Measurements from ENCODE around the gene PCK2. TPM values are rescaled to one million over a fixed set of nuclear protein-coding genes. Genes with fewer than 3 reads are reported as not detected.
A peak's percentile ranks its signal among the peaks of the same experiment; 100 is the strongest.

Gene PCK2
- total RNA-seq, 6 experiments from 2014 or later = 19.9 to 27.6 (median 24.0) TPM

DNA sequence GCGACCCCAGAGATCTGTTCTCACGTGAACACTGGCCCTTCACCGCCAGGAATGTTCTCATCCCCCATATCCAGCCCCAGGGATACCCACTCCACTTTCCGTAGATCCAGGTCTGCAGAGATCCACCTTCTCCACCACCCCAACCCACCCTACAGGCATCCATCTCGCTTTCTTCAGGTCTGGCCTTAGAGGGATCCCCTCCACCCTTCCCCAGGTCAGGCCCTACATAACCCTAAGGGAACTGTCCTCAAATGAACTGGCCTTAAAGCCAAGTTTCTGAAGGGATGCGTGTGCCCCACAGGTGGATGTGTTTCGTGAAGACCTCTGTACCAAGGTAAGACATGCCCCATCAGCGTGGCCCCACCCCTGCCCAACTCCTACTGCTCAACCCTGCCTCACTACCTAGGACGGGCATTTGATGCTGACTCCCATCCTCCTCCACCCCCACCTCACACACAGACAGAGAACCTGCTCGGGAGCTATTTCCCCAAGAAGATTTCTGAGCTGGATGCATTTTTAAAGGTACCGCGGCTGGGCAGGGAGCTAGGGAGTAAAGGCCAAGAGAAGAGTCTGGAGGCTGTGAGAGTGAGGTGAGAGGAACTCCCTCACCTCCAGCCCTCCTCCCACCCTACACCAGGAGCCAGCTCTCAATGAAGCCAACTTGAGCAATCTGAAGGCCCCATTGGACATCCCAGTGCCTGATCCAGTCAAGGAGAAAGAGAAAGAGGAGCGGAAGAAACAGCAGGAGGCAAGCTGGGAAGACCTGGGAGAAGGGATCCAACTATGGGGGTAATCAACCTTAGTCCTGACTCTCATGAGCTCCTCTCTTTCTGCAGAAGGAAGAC is 42.8 kb downstream of the PCK2 start:
- H3K27me3 Mint-ChIP-seq (ENCODE audit: insufficient read depth) = peaks cover 6% of the 10 kb centered on the region
- H3K27ac Mint-ChIP-seq = peak overlapping the region; percentile 78
- no peaks in the 10 kb centered on the region for H3K9me3 Mint-ChIP-seq
- peak overlapping the region; percentile 85 for H3K4me3 Mint-ChIP-seq
- peaks cover 29% of the 10 kb centered on the region for H3K36me3 Mint-ChIP-seq (ENCODE audit: low read depth)
- H3K4me1 Mint-ChIP-seq (ENCODE audit: low read depth) = peaks cover 41% of the 10 kb centered on the region
- TF ChIP-seq, protein P1, sequence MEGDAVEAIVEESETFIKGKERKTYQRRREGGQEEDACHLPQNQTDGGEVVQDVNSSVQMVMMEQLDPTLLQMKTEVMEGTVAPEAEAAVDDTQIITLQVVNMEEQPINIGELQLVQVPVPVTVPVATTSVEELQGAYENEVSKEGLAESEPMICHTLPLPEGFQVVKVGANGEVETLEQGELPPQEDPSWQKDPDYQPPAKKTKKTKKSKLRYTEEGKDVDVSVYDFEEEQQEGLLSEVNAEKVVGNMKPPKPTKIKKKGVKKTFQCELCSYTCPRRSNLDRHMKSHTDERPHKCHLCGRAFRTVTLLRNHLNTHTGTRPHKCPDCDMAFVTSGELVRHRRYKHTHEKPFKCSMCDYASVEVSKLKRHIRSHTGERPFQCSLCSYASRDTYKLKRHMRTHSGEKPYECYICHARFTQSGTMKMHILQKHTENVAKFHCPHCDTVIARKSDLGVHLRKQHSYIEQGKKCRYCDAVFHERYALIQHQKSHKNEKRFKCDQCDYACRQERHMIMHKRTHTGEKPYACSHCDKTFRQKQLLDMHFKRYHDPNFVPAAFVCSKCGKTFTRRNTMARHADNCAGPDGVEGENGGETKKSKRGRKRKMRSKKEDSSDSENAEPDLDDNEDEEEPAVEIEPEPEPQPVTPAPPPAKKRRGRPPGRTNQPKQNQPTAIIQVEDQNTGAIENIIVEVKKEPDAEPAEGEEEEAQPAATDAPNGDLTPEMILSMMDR (IDR thresholded peaks at IDR 0.05) = no peak
- DNase-seq = no peak

DNA sequence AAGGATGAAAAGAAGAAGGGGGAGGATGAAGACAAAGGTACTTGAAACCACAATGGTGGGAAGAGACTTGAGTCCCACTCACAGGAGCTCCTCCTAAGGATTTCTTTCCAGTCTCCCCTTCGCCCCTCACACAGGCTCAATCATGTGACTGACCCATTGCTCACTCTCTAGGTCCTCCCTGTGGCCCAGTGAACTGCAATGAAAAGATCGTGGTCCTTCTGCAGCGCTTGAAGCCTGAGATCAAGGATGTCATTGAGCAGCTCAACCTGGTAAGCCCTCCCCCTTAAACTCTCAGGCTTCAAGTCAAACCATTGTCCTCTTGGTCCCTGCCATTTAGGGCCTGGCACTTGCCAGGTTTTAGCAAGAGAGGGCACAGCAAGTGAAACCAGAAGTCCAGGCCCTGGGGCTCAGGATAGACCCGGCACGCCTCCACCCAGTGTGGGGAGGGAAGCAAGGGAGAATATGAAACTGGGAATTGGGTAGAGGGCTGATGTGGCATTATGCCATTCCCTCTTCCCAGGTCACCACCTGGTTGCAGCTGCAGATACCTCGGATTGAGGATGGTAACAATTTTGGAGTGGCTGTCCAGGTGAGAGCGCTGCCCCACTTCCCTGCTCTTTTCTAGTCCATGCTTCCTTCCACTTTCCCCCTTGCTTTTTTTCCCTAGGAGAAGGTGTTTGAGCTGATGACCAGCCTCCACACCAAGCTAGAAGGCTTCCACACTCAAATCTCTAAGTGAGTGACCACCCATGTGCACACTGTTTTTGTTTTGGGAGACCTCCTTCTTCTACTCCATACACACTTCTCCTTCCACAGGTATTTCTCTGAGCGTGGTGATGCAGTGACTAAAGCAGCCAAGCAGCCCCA is 43.7 kb downstream of the PCK2 start:
- TF ChIP-seq, protein P1 (IDR thresholded peaks at IDR 0.05) = no peak
- DNase-seq = no peak
- Mint-ChIP-seq H3K27ac (no peak overlapping the region), H3K4me1 (ENCODE audit: low read depth) (peaks cover 47% of the 10 kb centered on the region), H3K9me3 (no peaks in the 10 kb centered on the region), H3K27me3 (ENCODE audit: insufficient read depth) (peaks cover 6% of the 10 kb centered on the region), H3K4me3 (no peak overlapping the region), H3K36me3 (ENCODE audit: low read depth) (peaks cover 29% of the 10 kb centered on the region)

DNA sequence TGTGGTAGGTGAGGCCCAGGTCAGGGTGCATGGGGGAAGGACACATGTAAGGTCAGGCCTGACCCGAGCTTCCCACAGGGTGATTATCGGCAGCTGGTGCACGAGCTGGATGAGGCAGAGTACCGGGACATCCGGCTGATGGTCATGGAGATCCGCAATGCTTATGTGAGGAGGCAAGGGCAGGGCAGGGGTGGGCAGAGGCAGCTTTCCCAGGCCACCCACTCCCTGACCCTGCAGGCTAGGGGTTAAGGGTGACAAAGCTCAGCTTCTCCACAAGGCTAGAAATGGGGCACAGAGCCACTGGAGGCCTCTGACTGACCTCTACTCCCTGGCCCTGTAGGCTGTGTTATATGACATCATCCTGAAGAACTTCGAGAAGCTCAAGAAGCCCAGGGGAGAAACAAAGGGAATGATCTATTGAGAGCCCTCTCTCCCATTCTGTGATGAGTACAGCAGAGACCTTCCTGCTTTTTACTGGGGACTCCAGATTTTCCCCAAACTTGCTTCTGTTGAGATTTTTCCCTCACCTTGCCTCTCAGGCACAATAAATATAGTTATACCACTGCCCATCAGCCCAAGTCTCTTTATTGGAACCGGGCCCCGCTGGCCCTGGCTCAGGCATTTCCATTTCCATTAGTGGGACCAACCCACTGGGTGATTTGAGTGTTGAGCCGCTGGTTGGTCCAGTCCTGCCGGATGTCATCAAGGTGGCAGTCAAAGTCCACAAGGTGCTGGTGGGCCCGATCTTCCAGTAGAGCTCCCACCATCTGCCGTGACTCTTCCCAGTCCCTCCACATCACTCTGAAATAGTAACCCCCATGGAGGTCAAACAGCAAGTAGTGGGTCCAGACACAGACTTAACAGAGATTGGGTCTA is 44.5 kb downstream of the PCK2 start:
- Mint-ChIP-seq H3K4me3 (peak overlapping the region; percentile 95), H3K36me3 (ENCODE audit: low read depth) (peaks cover 36% of the 10 kb centered on the region), H3K9me3 (no peaks in the 10 kb centered on the region), H3K27ac (peak overlapping the region; percentile 36; the same call in 1 of the 2 replicates), H3K4me1 (ENCODE audit: low read depth) (peaks cover 56% of the 10 kb centered on the region), H3K27me3 (ENCODE audit: insufficient read depth) (peaks cover 6% of the 10 kb centered on the region)
- TF ChIP-seq, protein P1 (IDR thresholded peaks at IDR 0.05) = no peak
- DNase-seq = no peak

DNA sequence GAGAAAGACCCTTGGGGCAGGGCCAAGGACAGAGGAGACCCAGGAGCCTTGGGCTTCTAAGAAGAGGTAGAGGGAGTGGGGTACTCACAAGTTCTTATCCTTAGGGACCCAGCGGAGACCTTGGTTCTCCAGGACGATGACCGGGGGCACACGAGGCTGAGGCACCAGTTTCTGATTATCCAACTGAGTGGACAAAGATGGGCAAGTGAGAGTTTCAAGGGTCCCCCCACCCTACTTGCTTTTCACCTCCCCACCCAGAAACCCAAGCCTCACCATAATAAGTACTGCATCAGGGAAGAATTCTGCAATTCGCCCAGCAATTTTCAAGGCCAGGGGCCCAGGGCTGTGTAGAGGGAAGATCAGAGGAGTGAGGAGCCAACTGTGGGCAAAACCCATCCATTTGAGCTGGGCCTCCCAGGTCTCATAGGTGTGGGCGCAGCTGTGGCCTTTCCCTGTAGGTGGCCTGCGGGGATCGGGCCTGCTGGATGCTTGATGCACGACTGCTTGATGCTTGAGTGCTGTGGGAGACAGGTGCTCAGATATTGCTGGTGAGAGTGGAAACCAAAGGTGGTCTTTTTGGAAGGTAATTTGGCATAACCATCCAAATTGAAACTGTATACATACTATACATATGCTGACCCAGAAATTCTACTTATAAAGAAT is 45.3 kb downstream of the PCK2 start:
- H3K27ac Mint-ChIP-seq = no peak overlapping the region; the same call in 1 of the 2 replicates
- H3K4me1 Mint-ChIP-seq (ENCODE audit: low read depth) = peaks cover 64% of the 10 kb centered on the region
- peaks cover 6% of the 10 kb centered on the region for H3K27me3 Mint-ChIP-seq (ENCODE audit: insufficient read depth)
- peaks cover 40% of the 10 kb centered on the region for H3K36me3 Mint-ChIP-seq (ENCODE audit: low read depth)
- H3K4me3 Mint-ChIP-seq = peak overlapping the region; percentile 95
- no peaks in the 10 kb centered on the region for H3K9me3 Mint-ChIP-seq
- DNase-seq = no peak
- TF ChIP-seq, protein P1 (IDR thresholded peaks at IDR 0.05) = no peak; the same call in 1 of the 2 replicates
